GM18502 (cell line): ENCODE data around the gene TLK1.

Experiments
- ATAC-seq: cut with Tn5 transposase; IDR thresholded peaks from one replicate; pipeline ENCODE4 v1.9.1; 2021; ENCODE audit warnings: mild to moderate bottlenecking; ENCODE audit not compliant: unreplicated experiment, poor library complexity

Gene TLK1

DNA sequence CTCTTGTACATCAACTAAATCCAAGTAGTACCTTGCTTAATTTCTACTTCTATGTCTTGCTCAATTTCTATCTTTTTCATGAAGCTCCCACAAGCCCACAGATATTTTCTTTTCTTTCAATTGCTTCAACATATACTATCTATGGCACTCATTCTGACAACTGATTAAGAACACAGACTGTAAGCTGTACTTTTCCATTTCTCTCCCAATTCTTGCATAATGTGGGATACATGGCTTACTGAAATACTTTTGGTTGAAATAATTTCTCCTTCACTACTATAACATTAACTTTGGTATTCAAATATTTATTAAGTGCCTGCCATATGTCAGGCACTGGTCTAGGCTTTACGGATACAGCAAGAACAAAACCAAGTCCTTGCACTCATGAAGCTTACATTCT, 146.8 kb downstream of the TLK1 start:
- no peak for ATAC-seq

DNA sequence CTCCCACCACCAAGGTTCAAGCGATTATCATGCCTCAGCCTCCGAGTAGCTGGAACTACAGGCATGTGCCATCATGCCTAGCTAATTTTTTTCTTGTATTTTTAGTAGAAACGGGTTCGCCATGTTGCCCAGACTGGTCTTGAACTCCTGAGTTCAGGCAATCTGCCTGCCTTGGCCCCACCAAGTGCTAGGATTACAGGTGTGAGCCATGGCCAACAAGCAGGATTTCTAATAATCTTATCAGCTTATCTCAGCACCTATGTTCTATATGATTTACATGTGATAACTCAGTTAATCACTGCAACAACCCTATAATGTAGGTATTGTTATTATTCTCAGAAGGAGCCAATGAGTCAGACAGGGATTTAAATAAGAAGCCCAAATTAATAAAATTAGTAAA, 151.3 kb downstream of the TLK1 start:
- no peak for ATAC-seq

DNA sequence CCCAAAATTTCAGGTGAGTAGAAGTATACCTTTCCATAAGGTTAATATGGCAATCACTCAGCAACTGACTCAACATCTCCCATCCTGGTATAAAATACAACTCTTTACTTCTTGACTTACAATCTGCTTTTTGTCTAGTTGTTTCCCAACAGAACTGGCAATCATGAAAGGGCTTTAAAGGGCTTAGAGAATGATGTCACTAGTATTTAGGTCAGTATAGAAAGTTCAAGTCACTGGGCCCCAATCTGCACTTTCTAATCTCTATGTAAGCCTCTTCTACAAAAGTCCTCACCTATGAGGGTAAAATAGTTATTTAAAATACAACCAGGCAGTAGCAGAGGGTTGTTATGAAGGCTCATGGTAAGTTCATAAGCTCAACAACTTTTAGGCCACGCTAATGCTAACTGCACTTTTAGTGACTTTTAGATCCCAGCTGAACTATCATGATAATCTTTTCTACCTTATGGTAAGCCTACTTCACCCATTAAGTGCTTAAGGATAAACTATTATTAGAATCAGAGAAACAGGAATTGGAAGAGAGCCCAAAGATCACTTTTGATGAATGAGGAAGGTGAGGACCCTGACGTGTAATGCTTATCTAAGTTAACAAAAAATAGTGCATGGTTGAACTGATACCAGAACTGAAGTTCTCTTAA, 152.0 kb downstream of the TLK1 start:
- ATAC-seq: no peak

DNA sequence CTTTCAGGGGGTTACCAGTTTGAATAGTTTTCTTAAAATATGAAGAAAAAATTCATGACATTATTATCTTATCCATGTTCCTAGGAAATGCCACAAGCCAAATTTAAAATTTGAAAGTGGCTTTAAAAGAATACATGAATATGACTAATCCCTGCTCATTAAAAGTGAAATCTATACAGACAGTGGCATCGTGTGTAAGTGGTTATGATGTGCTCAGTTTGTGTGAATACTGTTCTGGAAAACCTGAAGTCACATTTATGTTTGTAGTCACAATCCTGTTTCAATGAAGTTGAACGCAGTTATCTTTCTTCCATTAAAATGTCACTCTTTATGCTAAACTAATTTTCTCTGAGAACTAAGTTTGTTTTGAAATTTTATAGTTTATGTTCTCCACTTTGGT, 155.9 kb downstream of the TLK1 start:
- ATAC-seq: no peak

DNA sequence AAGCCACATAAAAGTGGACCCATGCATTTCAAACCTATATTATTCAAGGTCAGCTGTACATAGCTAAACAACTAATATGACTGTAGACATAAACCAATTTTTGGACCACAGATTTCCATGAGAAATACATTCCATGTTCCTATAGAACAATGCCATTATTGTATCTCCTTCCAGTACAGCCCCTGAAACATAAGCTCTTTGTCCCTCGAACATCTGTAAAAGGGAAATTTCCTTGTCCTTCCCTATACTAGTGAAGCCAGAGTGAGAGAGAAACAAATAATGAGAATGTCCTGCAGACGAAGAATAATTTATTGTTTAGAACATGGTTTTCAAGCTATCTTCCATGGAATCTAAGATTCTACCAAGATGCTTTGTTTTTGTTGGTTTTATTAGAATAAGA, 156.3 kb downstream of the TLK1 start:
- ATAC-seq: no peak

DNA sequence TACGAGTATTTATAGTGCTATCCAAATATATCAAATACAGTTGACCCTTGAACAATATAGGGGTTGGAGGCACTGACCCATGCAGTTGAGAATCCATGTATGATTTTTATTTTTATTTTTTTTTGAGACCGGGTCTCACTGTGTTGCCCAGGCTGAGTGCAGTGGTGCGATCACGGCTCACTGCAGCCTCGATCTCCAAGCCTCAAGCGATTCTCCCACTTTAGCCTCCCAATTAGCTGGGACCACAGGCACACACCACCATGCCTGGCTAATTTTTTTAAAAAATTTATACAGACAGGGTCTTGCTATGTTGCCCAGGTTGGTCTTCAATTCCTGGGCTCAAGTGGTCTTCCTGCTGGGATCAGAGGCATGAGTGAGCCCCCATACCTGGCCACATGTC, 161.0 kb downstream of the TLK1 start:
- no peak for ATAC-seq

DNA sequence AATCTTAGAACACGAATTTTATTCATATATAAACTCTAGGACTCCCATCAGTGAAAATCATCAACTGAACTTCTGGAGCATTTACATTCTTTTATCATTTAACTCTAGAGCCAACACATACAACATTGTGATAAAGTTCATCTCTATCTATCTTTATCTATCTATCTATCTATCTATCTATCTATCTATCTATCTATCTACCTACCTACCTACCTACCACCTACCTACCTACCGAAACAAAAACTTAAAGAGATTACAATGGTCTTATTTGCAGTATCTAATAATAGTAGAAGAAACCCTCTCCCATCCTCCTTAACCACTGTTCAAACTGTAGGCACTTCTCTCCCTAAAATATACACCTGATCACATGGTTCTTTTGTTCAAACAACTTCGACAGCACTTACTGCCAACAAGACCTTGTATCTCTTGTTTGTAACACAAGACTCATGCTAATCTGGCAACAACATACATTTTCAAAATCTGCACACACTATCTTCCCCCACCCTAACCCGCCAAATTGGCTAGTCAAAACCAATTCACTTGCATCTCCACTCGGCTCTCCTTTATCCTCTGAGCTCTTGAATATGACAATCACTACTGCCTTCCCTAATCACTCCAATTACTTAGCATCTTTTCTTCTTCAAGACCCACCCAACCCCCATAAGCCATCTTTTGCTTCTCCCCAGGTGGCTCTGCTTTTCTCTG, 162.6 kb downstream of the TLK1 start:
- ATAC-seq: no peak

DNA sequence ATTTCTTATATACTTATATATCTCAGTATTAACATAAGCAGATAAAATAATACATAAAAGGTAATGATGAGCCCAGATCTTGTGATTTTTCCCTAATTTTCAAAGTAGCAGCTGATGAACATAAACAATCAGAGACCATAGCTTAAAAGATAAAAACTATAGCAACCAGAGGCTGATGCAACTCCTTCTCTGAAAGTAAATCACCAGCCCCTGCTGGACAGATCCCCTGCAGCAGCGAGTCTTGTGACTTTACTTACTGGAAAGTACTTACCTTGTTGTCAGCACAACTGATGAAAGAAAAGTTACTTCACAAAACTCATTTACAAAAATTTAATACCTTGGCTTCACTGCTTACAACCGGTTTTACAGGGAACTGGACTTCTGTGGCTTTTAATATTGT, 164.4 kb downstream of the TLK1 start:
- no peak for ATAC-seq

DNA sequence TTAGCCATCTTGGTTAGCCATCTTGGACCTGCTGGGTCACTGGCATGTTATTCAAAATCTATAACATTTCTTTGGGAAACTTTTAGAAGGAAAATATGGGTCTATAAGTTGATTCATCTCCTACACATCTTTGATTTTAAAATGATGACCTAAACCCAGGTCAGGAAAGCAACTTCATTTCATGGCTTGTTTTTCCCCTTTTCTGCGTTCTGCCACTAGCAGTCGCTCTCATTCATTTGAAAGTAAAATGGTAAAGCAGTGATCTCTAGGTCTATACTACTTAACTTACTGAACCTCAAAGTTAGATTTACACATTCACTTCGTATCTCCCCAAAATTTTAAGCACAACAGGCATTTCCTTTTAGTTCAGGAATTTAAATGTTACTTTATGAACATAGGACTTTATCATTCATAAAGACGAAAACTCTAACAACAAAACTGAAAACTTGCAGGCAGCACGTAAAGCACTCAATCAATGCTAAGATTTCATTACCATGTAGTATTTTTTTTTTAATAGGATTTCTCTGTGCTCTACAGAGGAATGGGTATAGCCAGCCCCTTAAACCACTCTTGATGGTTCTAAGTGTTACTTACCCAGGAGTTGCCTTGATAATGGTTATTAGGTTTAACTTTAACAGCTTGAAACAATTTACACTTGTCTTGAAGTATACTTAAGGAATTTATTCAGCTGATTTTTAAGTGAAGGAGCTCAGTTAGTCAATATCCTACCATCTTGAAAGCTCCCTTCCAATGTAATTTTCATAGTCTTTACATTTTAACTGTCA, 169.1 kb downstream of the TLK1 start:
- ATAC-seq: no peak

DNA sequence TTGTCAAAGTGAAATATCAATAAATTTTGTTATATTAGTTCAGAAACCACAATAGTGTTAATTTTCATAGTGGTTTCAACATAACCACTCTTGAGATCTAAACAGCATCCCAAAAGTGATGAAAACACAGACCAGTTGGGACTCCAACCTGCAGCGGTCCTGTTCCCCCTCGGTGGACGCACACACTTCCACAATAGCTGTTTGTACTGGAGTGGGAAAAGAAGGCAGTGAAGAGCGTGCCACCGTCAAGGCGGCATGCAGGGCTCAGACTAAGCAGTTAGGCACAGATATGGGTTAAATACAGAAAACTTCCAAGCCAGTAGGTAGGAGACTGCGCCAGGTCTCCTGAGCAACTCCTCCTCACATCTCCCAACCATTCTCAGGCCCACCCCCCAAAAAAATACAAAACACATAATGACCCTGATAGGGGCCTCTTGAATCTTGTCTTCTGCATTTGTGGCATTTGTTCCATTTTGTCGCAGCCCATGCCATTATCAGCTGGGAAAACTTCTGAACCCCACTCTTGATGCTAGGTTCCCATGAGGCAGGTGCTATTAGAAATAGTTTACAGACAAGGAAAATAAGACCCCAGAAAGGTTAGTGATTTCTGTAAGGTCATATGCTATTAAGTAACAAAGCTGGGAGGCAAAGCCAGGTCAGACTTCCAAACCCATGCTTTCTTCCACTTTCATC, 174.0 kb downstream of the TLK1 start:
- no peak for ATAC-seq

DNA sequence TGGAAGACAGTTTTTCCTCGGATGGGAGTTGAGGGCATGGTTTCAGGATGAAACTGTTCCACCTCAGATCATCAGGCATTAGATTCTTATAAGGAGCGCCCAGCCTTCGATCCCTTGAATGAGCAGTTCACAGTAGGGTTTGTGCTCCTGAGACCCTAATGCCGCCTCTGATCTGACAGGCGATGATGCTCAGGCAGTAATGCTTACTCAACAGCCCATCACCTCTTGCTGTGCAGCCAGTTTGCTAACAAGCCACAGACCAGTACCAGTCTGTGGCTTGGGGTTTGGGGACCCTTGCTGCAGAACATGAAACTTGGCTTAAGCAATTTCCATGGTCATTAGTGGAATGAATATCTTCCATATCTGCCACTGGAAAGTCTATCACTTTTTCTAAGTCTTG, 175.3 kb downstream of the TLK1 start:
- no peak for ATAC-seq

DNA sequence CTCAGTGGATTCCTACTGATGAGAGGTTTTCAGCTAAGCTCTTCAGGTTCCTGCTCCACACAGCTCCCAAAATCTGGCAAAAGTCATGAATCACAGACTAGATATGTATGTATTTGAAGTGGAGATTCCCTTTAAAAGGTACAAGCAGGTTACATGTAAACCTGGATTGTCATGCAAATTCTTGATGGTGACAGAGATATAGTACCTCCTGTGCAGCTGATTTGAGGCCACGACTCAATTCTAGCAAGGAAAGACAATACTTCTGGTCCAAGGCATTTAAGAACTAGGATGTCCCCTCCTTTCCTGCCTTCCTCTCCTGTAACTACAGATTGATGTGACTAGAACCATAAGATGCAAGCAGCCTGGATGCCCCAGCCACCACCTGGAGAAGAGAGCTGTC, 176.6 kb downstream of the TLK1 start:
- no peak for ATAC-seq

DNA sequence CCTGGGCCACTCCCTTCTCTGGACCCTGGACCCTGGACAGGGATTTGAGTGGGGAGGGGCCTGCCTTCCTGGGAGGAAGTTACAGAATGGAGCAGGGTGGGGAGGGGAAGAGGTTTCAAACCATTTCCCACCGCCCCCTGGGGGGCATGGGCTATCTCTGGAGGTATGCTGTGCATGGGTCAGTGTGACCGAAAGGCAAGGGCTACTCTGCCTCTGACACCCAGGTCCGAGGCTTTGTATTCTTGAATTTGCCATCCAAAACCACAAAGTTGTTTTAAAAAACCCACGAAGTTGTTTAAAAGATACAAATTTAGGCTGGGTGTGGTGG, 184.8 kb downstream of the TLK1 start:
- ATAC-seq: no peak

DNA sequence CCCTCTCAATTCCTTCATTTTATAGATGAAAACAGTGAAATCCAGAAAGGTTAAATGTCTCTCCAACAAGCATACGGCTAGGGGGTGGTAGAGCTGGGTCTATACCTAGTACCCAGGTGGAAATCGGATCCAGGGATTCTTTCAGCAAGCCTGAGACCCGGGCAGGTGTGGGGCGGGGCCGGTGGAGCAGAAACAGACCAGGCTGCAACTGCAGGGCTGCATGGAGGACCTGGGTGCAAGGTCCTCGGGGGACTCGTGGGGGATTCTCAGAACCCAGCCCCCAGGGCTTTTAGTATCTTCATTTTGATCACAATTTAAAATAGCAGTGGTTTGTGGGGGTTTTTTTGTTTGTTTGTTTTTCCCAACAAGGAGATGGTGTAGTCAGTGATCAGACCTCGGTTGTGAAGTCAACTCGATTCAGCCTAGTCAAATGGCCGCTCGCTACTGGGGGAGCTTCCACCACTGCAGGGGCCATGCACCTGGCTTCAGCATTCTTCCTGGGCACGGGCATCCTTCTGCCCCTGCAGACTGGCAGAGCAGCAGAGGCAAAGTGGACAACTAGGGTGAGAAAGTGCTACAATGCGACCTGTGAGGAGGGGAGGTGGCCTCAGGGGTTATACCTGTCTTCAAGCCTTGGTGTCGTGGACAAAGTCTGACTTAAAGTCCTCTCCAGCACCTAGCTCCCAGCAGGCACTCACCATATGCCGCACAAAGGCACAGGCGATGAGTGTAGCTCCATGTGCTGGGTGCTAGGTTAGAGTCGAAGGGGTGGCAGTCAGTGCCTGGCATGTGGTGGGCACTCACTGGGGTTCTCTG, 185.4 kb downstream of the TLK1 start:
- no peak for ATAC-seq

DNA sequence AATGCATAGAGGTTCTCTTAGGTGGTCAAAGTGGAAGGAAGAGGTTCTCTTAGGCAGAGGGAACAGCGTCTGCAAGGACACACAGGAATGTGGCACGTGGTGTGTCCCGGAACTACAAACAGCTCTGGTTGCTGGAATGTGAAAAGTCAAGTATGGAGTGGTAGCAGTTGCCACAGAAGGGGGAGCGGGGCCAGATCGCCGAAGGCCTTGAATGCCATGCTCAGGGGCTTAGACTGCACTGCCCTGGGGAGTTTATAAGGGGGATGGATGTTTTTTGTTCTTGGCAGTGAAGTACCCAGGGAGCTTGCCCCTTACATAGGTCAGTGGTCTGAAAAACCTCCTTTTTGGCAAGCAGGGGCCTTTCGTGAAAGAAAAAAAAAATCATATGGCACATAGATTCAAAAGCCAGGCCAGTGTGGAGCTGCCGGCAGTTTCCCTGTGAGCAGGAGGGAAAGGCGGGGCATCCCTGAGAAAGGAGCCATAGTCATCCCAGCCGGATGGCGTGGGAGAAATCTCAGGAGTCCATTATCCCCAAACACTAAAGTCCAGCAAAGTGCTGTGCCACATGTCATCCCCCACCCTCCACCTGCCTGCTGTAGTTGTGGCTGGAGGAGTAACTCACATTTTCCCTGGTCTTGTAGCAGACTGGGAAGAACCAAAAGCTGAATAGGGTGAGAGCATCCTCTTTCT, 186.2 kb downstream of the TLK1 start:
- no peak for ATAC-seq

DNA sequence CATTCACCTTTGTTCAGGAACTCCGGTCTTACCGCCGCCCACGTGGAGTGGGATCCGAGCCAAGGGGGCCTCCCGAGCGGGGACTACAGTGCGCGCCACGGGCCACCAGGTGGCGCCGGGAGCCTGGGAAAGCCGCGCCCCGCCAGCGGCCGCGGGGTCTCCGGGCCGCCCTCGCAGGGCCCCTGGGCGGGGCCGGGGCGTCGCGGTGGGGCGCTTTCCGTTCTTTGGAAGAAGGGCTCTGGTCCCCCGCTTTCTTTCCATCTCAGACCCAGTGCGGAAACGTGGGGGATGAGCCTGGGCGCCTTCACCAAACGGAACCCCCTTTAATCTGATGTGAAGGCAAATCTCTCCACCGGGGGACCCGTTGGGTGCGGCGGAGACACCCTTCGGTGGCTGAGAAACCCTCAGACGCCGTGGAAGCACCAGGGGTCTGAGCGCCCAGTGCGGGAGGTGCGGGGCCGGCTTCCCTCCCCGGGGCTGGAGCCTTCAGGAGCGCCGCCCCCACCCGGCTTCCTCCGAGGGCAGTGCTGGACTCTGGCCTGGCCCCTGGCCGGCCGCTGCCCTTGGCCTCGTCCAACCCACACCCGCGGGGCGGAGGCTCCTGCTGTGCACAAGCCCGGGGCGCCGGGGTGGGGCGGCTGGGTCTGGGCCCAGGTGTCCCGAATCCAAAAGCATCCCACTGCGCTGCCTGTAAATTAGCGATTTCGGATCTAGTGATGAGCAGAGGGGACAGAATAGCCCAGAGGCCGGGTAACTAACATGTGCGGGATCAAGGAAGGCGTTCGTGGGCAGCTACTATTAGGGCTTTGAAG, 187.0 kb downstream of the TLK1 start:
- ATAC-seq: peak; percentile 95

DNA sequence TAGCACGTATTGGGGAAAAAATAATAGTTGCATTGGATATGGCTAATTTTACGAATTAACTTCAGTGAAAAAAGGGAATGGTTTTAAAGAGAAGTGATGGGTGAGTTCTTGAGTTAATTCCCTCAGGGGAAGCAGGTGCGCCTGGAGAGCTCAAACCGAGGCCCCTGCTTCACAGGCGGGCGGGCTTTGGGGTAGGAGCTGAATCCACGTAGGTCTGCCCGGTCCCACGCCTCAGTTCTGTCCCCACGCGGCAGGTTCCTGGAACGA, 187.5 kb downstream of the TLK1 start:
- ATAC-seq: no peak

DNA sequence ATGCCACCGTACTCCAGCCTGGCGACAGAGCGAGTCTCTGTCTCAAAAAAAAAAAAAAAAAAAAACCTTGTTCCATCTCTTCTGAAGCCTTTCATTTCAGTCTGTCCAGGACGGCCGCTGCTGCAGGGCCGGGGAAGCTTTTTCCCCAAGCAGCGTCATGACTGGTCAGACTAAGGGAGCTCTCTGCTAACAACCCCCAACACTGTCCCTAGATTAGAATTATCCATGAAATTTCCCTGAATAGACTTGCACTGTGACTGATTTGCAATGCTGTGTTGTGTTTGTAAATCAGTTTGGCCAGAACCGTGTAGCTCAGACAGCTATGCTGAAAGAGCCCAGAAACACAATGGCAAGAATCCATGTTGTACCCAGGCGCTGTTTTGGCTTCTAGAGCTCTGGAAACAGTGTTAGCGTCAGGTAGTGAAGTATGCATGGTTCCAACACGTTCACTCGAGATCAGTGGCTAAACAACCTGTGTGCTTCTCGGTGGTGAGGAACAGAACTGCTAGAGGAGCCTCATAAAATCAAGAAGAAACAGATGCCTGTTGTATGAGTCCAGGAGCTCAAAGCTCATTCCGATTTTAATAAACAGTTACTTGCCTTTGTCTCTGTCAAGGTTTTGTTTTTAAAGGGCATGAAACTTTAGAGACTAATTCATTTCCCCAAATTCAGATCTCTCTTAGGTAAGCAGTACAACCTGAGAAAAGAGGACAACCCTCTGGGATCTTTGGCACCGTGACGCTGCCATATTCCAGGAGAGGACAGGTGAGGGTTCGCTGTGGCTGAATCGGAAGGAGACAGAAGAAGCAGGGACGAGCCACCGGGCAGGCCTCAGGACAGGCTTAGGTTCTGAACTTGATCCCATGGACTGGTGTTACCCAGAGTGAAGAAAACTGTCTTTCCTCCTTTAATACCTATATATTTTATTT, 188.1 kb downstream of the TLK1 start:
- ATAC-seq: no peak
